A549 (cell line): ENCODE data around the gene SPECC1L. TPM values are rescaled to one million over a fixed set of nuclear protein-coding genes. Genes with fewer than 3 reads are reported as not detected.

Source experiments
- ATAC-seq, 2 experiments: fragments of 200-7000 bp in 1 of 2; fragments of >200 bp in 1 of 2; cut with Nextera tagmentation in 1 of 2; cut with Tn5 transposase in 1 of 2; 3 replicates each; pipeline versions ENCODE4 v1.8.0 to v1.9.1; 2018 to 2020; ENCODE audit warnings: mild to moderate bottlenecking in 1 of 2, moderate library complexity in 1 of 2
- CTCF ChIA-PET: fragments of 300-600 bp; sonication (Branson Sonifier 250); formaldehyde crosslinking; extraction: SDS; loops from one replicate; lab custom pipeline; 2021; ENCODE audit warnings: antibody characterized with exemption, inconsistent platforms; lab: Yijun Ruan, JAX
- POLR2A ChIA-PET: fragments of 350-600 bp; formaldehyde crosslinking; extraction: SDS; loops from one replicate; lab custom pipeline; 2021; ENCODE audit warnings: antibody characterized with exemption, inconsistent platforms; lab: Yijun Ruan, JAX
- DNase-seq, 2 experiments: peaks; one replicate each; pipeline versions ENCODE4 v3.0.0 to v3.0.0-alpha.2; 2011 to 2016; ENCODE audit warnings: low read depth in 1 of 2, low spot score in 1 of 2
- FAIRE-seq: peaks from 2 replicates; lab custom pipeline; 2011; peaks lifted over from hg19 to GRCh38; lab: Jason Lieb, UNC
- H3K27ac ChIP-seq, 2 experiments: fragments of >200 bp; sonication (Bioruptor Twin); formaldehyde crosslinking; 3 replicates each; pipeline ENCODE4 v1.5.1; 2016 to 2017
- H3K4me1 ChIP-seq: fragments of >200 bp; sonication (Bioruptor Twin); formaldehyde crosslinking; 3 replicates; pipeline ENCODE4 v1.6.1; 2016
- H3K4me2 ChIP-seq: fragments of >200 bp; sonication (Bioruptor Twin); formaldehyde crosslinking; 3 replicates; pipeline ENCODE4 v1.6.1; 2016
- H3K4me3 ChIP-seq: fragments of >200 bp; sonication (Bioruptor Twin); formaldehyde crosslinking; 3 replicates; pipeline ENCODE4 v1.5.1; 2016
- H3K9me3 ChIP-seq: fragments of >200 bp; sonication (Bioruptor Twin); formaldehyde crosslinking; 3 replicates; pipeline ENCODE4 v1.6.1; 2016
- CBX2 ChIP-seq: fragments of 200-600 bp; sonication (generic); IDR thresholded peaks from 2 replicates; pipeline ENCODE4 v1.6.1; 2016; ENCODE audit warnings: low read depth, mild to moderate bottlenecking, borderline replicate concordance
- CBX8 ChIP-seq: fragments of 200-600 bp; sonication (generic); IDR thresholded peaks from 2 replicates; pipeline ENCODE4 v1.6.1; 2016
- CEBPB ChIP-seq, 2 experiments: fragments of >200 bp in 1 of 2; sonication (Bioruptor Twin) in 1 of 2; formaldehyde crosslinking in 1 of 2; IDR thresholded peaks; 2 replicates each; pipeline ENCODE4 v1.6.1; 2012 to 2016
- EP300 ChIP-seq, 2 experiments: fragments of >200 bp; sonication (Bioruptor Twin); formaldehyde crosslinking; IDR thresholded peaks; 2 replicates in 1 of 2; 3 replicates in 1 of 2; pipeline ENCODE4 v1.6.1; 2016 to 2017
- HES2 ChIP-seq: fragments of >200 bp; sonication (Bioruptor Twin); formaldehyde crosslinking; IDR thresholded peaks from 2 replicates; pipeline ENCODE4 v1.6.1; 2016
- HMGXB4 ChIP-seq: fragments of 250-450 bp; sonication (Bioruptor Pico); IDR thresholded peaks from 2 replicates; pipeline ENCODE4 v1.5.0; 2021; ENCODE audit warnings: mild to moderate bottlenecking, moderate library complexity, borderline replicate concordance
- HOXA7 ChIP-seq: fragments of 250-450 bp; sonication (Bioruptor Pico); IDR thresholded peaks from 2 replicates; pipeline ENCODE4 v1.5.0; 2020; ENCODE audit warnings: mild to moderate bottlenecking, moderate library complexity
- HOXB5 ChIP-seq: fragments of 250-450 bp; sonication (Bioruptor Pico); IDR thresholded peaks from 2 replicates; pipeline ENCODE4 v1.5.0; 2020; ENCODE audit warnings: mild to moderate bottlenecking, moderate library complexity
- KDM5A ChIP-seq: fragments of 200-600 bp; sonication (generic); IDR thresholded peaks from 2 replicates; pipeline ENCODE4 v1.6.1; 2016; ENCODE audit warnings: antibody characterized with exemption, mild to moderate bottlenecking
- MAZ ChIP-seq: fragments of 150-350 bp; IDR thresholded peaks from 2 replicates; pipeline ENCODE4 v1.6.1; 2014; ENCODE audit warnings: antibody characterized with exemption, low read depth, low read length, borderline replicate concordance
- NFE2L2 ChIP-seq: fragments of 150-350 bp; conservative IDR thresholded peaks from 2 replicates; pipeline ENCODE4 v1.6.1; 2014; ENCODE audit warnings: low read length
- NR3C1 ChIP-seq: fragments of >200 bp; sonication (Bioruptor Twin); formaldehyde crosslinking; IDR thresholded peaks from 3 replicates; pipeline ENCODE4 v1.6.1; 2017
- RARB ChIP-seq: fragments of 250-450 bp; sonication (Bioruptor Pico); IDR thresholded peaks from 2 replicates; pipeline ENCODE4 v1.8.0; 2021; ENCODE audit warnings: mild to moderate bottlenecking, moderate library complexity
- REST ChIP-seq: fragments of 200-600 bp; sonication (generic); IDR thresholded peaks from 2 replicates; pipeline ENCODE4 v1.6.1; 2016; ENCODE audit warnings: antibody characterized with exemption, mild to moderate bottlenecking, moderate library complexity
- SMC3 ChIP-seq: fragments of >200 bp; sonication (Bioruptor Twin); formaldehyde crosslinking; IDR thresholded peaks from 3 replicates; pipeline ENCODE4 v1.6.1; 2018; ENCODE audit warnings: inconsistent platforms
- SREBF2 ChIP-seq: fragments of 450-650 bp; IDR thresholded peaks from 2 replicates; pipeline ENCODE4 v1.6.1; 2014; ENCODE audit warnings: mild to moderate bottlenecking, moderate library complexity
- USF2 ChIP-seq: fragments of 450-650 bp; IDR thresholded peaks from 2 replicates; pipeline ENCODE4 v1.6.1; 2014; ENCODE audit warnings: antibody characterized with exemption
- WGBS: methylation state at CpG from one replicate; pipeline ENCODE4 v1.1.6; 2017; ENCODE audit errors: missing lambda C conversion rate; 5-methylcytosine and 5-hydroxymethylcytosine counted together
- polyA plus RNA-seq, 4 experiments: library from polyadenylated mRNA; depleted of rRNA in 3 of 4; stranded (reverse); fragments of >200 nt; fragmentation: RNase III in 1 of 4; extraction: RNeasy Plus Mini Kit Qiagen cat#74134 plus additional on column Dnase treatment in 1 of 4; gene quantifications; 2 replicates in 3 of 4; 3 replicates in 1 of 4; pipeline ENCODE4 v1.2.3, GENCODE V29; 2011 to 2017

SPECC1L gene
- polyA plus RNA-seq, 2 of the 4 experiments (the other 2 are of a cell fraction): 14.8 to 25.2 TPM

- TF ChIP-seq CBX2 (no peak), MAZ (no peak), RARB (CRISPR knock-in tag) (no peak), REST (no peak), HMGXB4 (CRISPR knock-in tag) (no peak), NFE2L2 (no peak)
Observed at GRCh38 chr22:24390576-24390975, 119.9 kb downstream of the SPECC1L start.

GRCh38 chr22:24391836-24392217 is 121.2 kb downstream of the SPECC1L start:
- ChIA-PET POLR2A (no interaction called here), CTCF (interaction anchor here (1.2 to 1.6 kb wide), 2 partner anchors 15 to 31 kb away, joined by 3 to 4 read pairs; no protein-coding TSS in a partner anchor)
- Histone ChIP-seq H3K27ac (no peak overlapping the region), H3K9me3 (no peaks in the 10 kb centered on the region), H3K4me1 (no peaks in the 10 kb centered on the region), H3K4me2 (no peak overlapping the region), H3K4me3 (no peak overlapping the region)
- DNase-seq (no peak), FAIRE-seq (no peak), ATAC-seq (no peak)
- WGBS: 92% methylated on average over 3 of the region's 3 CpGs
- no peak for TF ChIP-seq HES2
- TF ChIP-seq HMGXB4 (CRISPR knock-in tag): no peak
- TF ChIP-seq CBX8: no peak
- no peak for TF ChIP-seq HOXA7 (CRISPR knock-in tag)
- TF ChIP-seq HOXB5: no peak
- no peak for TF ChIP-seq NR3C1
- TF ChIP-seq EP300 (IDR thresholded peaks at IDR 0.05): no peak
- no peak for TF ChIP-seq CEBPB (IDR thresholded peaks at IDR 0.05)

More at GRCh38 chr22:24390576-24390975, 119.9 kb downstream of the SPECC1L start:
- CTCF ChIA-PET: interaction anchor here (1.5 to 1.6 kb wide), 2 partner anchors 16 to 22 kb away, joined by 3 to 4 read pairs; no protein-coding TSS in a partner anchor
- POLR2A ChIA-PET: no interaction called here
- FAIRE-seq: no peak
- Histone ChIP-seq H3K9me3 (no peaks in the 10 kb centered on the region), H3K4me2 (no peak overlapping the region), H3K4me3 (no peak overlapping the region), H3K4me1 (no peaks in the 10 kb centered on the region), H3K27ac (no peak overlapping the region)
- DNase-seq: no peak
- no peak for ATAC-seq
- 97% methylated on average over 7 of the region's 7 CpGs for WGBS

- no peak overlapping the region for H3K4me2 ChIP-seq
- FAIRE-seq (no peak), ATAC-seq (no peak), DNase-seq (no peak)
- POLR2A ChIA-PET: no interaction called here
- WGBS: 94% methylated on average over 4 of the region's 4 CpGs
- H3K9me3 ChIP-seq: no peaks in the 10 kb centered on the region
- no peaks in the 10 kb centered on the region for H3K4me1 ChIP-seq
- CTCF ChIA-PET: interaction anchor here (1.0 to 1.6 kb wide), 3 partner anchors 9 to 30 kb away, joined by 3 to 4 read pairs (median 3); no protein-coding TSS in a partner anchor
- no peak for TF ChIP-seq CBX2
- no peak for TF ChIP-seq USF2
- TF ChIP-seq SREBF2: no peak
- no peak for TF ChIP-seq SMC3
- no peak for TF ChIP-seq KDM5A
- no peak overlapping the region for H3K27ac ChIP-seq
- H3K4me3 ChIP-seq: no peak overlapping the region
Observed at GRCh38 chr22:24392218-24392931, 121.7 kb downstream of the SPECC1L start.
